HUDEP-2 (cell line): ENCODE measurements around the gene OBSCN.
A peak's percentile ranks its signal among the peaks of the same experiment; 100 is the strongest.
"Not testable (repeated sequence)": the region's sequence is repeated elsewhere in the genome, so short reads cannot be mapped to it uniquely, and the experiment has no call there.

Source experiments
- DNase-seq, 76 experiments: peaks; one replicate each; lab custom pipeline; 2025; ENCODE audit not compliant: unreplicated experiment in 76 of 76; lab: John Stamatoyannopoulos, UW

The OBSCN gene

GRCh38 chr1:228212415-228212965, 4.6 kb downstream of the OBSCN start:
- DNase-seq = no peak

GRCh38 chr1:228212966-228213844, 5.4 kb downstream of the OBSCN start:
- peak in 74 of 76 experiments; percentile 15 to 91 (median 76) for DNase-seq

GRCh38 chr1:228213917-228214808, 6.3 kb downstream of the OBSCN start:
- DNase-seq = no peak

DNA sequence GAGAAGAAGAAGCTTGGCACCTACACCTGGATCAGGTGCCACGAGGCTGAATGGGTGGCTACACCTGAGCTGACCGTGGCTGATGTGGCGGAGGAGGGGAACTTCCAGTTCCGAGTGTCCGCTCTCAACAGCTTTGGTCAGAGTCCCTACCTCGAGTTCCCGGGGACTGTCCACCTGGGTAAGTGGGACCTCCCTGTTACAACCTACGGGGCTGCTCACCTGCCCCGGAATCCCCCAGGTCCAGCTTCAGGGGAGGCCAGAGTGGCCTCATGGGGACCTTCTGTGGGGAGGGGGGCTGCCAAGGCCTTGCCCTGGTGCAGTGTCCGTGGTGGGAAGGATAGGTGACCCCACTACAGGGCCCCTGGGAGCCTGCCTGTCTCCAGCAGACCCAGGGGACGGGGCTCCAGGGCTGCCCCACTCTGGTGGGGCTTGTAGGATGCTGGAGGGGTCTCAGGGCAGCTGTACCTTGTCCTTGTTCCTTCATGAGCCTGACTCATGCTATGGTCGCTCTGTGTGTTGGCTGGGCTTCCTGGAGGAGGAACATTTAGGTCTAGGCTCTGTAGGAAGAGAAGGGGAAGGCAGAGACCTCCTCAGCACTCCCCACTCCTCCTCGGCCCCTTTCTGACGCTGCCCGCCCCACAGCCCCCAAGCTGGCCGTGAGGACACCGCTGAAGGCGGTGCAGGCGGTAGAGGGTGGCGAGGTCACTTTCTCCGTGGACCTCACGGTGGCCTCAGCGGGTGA, 7.2 kb downstream of the OBSCN start:
- DNase-seq = no peak

DNA sequence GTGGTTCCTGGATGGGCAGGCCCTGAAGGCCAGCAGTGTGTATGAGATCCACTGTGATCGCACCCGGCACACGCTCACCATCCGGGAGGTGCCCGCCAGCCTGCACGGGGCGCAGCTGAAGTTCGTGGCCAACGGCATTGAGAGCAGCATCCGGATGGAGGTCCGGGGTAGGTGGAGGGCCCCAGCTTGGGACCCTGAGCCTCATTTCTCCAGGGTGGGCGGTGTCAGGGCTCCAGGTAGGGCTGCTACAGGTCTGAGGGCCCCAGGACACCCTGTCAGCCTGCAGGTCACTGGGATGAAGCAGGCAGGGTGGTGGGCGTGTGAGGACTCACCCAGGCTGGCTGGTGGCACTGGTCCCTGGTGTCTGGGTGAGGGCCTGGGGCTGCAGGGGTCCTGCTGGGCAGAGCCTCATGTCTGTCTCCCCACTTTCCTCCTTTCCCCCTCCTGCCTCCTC, 7.8 kb downstream of the OBSCN start:
- no peak for DNase-seq

- DNase-seq = no peak
Measured at GRCh38 chr1:228216371-228217320, 8.8 kb downstream of the OBSCN start.

DNA sequence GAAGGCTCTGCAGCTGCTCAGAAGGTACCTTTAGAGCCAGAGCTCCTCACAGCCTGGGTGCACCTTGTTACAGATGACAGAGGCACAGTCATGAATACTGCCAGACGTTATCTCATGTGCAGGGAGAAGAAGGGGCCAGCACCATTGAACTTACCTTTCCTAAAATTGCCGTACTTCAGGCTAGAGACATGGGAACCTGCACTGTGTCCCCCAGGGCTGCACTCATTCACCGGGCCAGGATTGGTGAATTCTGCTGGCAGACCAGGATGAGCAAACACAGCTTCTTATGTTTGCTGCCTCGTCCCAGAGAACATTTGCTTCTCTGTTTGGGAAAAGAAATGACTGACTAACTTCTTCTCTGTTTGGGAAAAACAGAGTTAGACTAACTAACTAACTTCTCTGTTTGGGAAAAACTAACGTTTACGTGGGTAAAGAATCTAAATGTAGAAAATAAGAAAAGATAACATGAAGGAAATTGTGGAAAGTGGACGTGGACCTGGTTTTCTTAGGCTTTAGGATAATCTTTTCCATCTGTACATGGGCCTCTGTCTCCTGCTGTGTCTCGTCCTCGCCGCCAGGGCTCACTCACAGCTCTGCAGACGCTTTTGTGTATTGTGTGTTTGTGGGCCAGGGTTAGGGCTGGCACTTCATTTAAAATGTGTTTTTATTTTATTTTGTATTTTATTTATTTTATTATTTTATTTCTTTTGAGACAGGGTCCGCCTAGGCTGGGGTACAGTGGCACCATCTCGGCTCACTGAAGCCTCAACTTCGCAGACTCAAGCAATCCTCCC, 9.9 kb downstream of the OBSCN start:
- no peak for DNase-seq

- no peak for DNase-seq
Measured at GRCh38 chr1:228218513-228219244, 10.8 kb downstream of the OBSCN start.

GRCh38 chr1:228219245-228219961, 11.6 kb downstream of the OBSCN start:
- DNase-seq = no peak

DNA sequence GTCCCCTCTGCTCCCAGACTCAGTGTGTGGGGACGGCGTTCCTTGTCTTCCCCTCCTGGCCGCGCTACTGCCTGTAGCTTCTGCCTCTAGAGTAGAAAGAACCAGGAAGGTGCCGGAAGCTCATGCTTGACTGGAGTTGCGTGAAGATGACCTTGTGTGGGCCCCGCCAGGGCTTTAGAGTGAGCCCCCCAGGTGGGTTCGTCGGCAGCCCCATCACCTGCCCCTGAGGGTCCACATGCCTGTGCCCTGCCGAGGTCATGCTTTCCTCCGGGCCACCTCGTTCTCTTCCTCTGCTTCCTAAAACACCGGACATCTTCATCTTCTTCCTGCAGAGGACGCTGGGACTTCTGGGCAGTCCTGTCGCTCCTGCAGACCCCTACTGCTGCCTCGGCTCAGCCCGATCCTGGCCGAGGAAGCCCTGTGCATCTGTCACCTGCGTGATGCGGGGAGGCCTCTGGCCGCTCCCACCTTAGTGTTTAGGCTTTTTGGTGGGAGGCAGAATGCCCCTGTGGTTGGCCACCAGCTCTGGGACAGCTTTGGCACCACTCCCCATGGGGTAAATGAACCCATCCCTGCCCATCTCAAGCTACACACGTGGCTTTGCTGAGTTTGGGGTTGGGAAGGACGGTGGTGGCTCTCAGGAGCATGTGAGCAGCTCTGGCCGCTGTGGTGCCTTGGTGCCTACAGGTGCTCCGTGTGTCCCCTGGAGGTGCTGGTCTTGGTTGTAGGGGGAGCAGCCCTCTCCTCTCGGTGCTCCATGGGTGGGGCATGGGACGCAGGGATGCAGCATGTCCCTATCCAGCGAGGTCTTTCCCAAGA, 12.3 kb downstream of the OBSCN start:
- no peak for DNase-seq

GRCh38 chr1:228221097-228221496, 13.3 kb downstream of the OBSCN start:
- not testable (repeated sequence) for DNase-seq

DNA sequence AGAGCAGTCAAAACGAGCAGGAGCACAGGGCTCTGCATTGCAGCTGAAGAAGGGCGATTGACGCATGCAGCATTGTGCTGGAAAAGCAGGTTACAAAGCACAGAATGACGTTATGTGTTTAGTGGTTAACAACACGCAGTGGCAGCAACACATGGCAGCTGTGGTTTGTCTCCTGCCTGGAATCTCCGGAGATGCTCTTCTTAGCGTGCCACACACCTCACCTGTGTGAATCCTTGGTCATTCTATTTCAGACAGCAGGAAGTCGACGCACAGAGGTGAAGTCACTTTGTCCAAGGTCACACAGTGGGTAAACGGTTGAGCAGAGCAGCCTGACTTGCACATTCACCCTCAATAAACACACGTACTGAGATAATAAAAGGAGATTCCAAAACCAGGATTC, 14.7 kb downstream of the OBSCN start:
- no peak for DNase-seq

GRCh38 chr1:228224198-228225164, 16.6 kb downstream of the OBSCN start:
- DNase-seq = no peak

GRCh38 chr1:228225165-228225710, 17.4 kb downstream of the OBSCN start:
- no peak for DNase-seq

- no peak for DNase-seq
Measured at GRCh38 chr1:228225740-228226139, 17.9 kb downstream of the OBSCN start.
